HG02588 (cell line): Measurements from ENCODE around the gene FCSK.
"Not testable (repeated sequence)": the region's sequence is repeated elsewhere in the genome, so short reads cannot be mapped to it uniquely, and the experiment has no call there.

Experiments used
- ATAC-seq: cut with Tn5 transposase; IDR thresholded peaks from one replicate; pipeline ENCODE4 v1.9.1; 2021; ENCODE audit warnings: mild to moderate bottlenecking, moderate library complexity; ENCODE audit not compliant: unreplicated experiment

The FCSK gene

GRCh38 chr16:70430667-70431536 lies 23.5 kb upstream of the FCSK start:
- peak; percentile 44 for ATAC-seq

GRCh38 chr16:70432356-70432722 lies 22.1 kb upstream of the FCSK start:
- no peak for ATAC-seq

DNA sequence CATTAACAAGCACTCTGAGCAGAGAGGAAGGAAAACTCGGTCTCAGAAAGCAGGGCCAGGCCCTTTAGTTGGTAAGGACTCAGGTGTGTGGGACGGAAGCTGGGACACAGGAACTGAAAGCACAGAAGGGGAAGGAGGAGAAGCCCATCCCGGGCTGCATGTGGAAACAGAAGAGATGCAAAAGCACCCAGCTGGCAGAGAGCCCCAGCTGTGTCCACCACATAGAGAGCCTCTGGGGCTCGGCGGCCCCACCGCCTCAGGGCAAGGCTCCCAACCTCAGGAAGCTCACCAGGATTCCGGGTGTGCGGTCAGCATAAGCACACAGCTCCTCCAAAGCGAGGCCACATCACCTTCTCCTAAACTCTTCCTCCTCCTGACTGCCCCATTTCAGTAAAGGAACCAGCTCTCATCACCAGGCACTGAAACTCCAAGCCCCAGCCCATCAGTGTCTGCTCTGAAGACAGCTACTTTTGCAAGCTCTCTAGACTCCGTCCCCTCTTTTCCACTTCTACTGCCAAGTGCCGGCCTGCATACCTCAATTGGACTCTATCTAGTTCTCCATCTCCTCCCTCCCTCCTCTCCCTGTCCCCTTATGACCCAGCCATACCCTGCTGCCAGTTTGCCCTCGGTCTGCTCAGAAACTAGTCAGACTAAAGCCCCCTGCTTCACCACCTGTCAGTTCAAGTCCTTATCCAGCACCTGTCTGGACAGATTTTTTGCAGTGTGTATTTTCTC lies 21.5 kb upstream of the FCSK start:
- no peak for ATAC-seq

DNA sequence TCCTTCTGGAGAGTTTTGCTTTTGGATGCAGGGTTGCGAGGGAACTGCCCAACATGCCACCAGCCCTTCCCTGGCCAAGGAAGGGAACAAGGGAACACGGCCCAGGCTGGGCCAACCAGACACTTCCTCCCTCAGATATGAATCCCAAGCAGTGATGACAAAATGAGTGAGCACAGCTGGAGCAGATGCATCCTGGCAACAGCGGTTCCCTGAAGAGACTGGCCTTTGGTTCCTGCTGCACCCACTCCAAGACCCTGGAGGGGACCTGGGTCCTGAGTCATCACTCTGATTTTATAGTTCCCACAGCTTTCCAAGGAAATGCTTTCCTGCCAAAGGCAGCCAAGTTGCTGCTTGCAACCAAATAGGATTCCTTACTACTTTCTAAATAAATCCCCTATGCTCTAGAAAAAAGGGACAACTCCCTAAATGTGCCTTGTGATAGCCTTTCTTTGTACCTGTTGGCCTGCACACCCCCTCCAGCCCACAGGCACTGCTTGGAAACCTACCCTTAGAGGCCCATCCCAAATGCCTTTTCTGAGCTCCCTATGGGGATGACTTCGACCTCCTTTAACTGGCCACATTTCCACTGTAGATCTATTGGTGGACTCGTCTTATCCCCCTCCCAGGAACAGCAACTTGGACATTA lies 20.8 kb upstream of the FCSK start:
- no peak for ATAC-seq

GRCh38 chr16:70434484-70435260 lies 19.7 kb upstream of the FCSK start:
- no peak for ATAC-seq

- no peak for ATAC-seq
Measured at GRCh38 chr16:70437017-70437581, 17.3 kb upstream of the FCSK start.

DNA sequence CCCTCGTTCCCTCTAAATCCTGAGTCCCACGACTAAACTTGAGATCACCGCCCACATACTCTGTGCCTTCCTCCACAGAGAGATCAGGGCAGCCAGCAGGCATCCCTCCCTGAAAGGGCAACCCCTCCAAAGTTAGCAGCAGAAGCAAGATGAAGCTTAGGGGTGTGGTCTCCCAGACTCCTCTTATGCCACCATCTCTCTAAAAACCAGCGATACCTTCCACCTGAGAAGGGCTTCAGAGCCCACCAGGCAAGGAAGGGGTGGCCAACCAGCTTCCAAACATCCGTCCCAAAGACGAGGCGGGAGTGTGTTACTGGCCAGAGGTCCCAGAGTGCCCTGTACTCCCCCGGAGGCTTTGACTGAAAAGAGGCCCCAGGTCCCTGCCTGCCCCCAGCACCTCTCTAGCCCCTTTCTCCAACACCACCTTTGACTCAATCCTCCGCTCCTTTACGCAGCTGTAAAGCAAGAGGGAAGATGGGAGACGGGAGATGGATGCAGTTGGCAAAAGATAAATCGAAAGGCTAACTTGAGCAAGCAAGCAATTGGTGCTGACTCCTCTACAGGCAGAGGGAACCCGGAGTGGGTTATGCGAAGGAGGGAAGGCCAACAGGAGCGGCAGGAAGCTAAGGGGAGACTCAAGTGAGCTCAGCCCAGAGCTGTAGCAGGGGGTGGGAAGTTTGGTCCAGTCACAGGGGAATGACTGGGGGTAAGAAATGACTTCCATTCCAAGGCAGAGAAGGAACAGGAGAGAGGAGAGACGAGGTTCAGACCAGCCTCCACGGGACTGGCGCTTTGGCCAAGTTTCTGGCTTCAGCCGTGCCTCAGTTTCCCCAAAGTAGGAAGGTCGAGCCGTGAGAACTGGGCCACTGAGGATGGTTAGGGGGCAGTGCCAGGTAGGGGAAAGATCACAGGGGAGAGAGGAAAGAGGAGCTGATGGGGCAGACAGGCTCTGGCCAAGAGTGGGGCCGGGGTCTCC lies 16.5 kb upstream of the FCSK start:
- ATAC-seq = no peak

GRCh38 chr16:70438585-70438968 lies 15.8 kb upstream of the FCSK start:
- no peak for ATAC-seq

DNA sequence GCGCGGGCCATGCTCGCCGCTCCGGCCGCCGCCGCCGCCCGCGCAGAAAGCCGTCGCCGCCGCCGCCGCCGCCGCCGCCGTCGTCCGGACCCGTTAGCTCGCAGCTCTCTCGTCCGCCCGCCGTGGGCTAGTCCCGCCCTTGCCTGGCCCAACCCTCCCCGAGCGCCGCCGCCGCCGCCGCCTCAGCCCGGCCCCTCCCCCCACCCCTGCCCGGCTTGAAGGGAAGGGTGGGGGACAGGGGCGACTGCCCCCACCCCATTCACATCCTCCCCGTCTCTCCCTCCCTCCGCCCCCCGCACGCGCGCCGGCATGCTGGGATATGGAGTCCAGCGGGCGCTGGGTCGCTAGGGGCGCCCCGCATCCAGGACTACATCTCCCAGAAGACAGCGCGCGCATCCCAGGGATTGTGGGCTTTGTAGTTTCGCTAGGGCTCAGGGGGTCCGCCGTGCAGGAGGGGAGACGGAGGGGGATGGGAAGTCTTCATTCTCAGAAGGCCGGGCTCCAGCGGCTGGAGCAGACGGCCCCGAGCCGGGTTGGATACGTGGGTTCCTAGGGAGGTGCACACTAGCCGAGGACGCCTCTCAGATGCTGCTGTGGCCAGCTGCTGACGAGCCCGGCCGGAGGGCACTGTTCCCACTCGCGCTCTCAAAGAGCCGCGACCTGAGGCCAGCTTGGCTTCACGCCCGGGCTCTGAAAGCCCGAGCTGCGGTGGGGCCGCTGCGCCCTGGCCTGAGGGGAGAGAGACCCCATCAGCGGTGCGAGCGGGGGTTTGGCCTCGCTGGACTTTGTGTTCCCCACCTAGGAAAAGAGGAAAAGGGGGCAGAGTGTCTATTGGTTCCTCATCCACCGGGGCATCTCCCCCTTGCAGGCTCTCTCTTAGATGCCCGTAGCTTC lies 15.2 kb upstream of the FCSK start, which contains the start of gene ST3GAL2:
ST3GAL2 (minus strand) TSS at position 132 of the 894 bp plus-strand sequence. CDS start 40,570 bp downstream, outside the sequence.
- peak; percentile 85 for ATAC-seq

- no peak for ATAC-seq
Measured at GRCh38 chr16:70440009-70440692, 14.2 kb upstream of the FCSK start.

GRCh38 chr16:70441406-70441990 lies 12.9 kb upstream of the FCSK start:
- ATAC-seq = no peak

GRCh38 chr16:70442344-70442743 lies 12.1 kb upstream of the FCSK start:
- no peak for ATAC-seq

GRCh38 chr16:70444249-70445063 lies 9.9 kb upstream of the FCSK start:
- ATAC-seq = no peak

- ATAC-seq = no peak
Measured at GRCh38 chr16:70448075-70448474, 6.3 kb upstream of the FCSK start.

DNA sequence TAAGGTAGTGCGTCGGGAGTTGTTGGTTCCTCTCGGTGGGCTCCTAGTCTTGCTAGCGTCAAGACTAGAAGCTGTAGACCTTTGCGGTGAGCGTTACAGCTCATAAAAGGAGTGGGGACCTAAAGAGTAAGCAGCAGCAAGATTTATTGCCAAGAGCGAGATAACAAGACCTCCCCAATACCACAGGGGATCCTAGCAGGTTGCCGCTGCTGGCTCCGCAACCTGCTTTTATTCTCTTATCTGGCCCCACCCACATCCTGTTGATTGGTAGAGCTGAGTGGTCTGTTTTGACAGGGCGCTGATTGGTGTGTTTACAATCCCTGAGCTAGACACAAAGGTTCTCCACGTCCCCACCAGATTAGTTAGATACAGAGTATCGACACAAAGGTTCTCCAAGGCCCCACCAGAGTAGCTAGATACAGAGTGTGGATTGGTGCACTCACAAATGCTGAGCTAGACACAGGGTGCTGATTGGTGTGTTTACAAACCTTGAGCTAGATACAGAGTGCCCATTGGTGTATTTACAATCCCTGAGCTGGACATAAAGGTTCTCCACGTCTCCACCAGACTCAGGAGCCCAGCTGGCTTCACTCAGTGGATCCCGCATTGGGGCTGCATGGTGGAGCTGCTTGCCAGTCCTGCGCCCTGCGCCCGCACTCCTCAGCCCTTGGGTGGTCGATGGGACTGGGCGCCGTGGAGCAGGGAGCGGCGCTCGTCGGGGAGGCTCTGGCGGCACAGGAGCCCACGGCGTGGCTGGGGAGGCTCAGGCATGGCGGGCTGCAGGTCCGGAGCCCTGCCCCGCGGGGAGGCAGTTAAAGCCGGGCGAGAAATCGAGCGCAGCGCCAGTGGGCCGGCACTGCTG lies 4.0 kb upstream of the FCSK start:
- ATAC-seq = not testable (repeated sequence)

GRCh38 chr16:70451004-70451340 lies 3.4 kb upstream of the FCSK start:
- not testable (repeated sequence) for ATAC-seq
